Activated T-helper 1 cell treated with anti-CD3 and anti-CD28 coated beads, Interleukin-12 subunit alpha, Interleukin-12 subunit beta, Interleukin-2, Interleukin-4 antibody, amounts not matched to agents 30 ng/mL and 10 ng/mL and 1 ng/mL, durations not matched to agents 14 hours and 24 hours and 36 hours (primary cell): Measurements from ENCODE around the gene SMTN. TPM values are rescaled to one million over a fixed set of nuclear protein-coding genes. Genes with fewer than 3 reads are reported as not detected.
"Not testable (repeated sequence)": the region's sequence is repeated elsewhere in the genome, so short reads cannot be mapped to it uniquely, and the experiment has no call there.

Experiments used
- DNase-seq: peaks from one replicate; pipeline ENCODE4 v3.0.0; 2021; ENCODE audit warnings: low spot score
- H3K27ac Mint-ChIP-seq: one replicate; pipeline ENCODE4 v1.8.0; 2021; ENCODE audit warnings: mild to moderate bottlenecking, mixed read lengths
- H3K27me3 Mint-ChIP-seq: one replicate; pipeline ENCODE4 v1.8.0; 2022; ENCODE audit warnings: mild to moderate bottlenecking, moderate library complexity, mixed read lengths; ENCODE audit not compliant: insufficient read depth
- H3K36me3 Mint-ChIP-seq: one replicate; pipeline ENCODE4 v1.8.0; 2021; ENCODE audit warnings: low read depth, mixed read lengths
- H3K4me1 Mint-ChIP-seq: one replicate; pipeline ENCODE4 v1.8.0; 2021; ENCODE audit warnings: low read depth, mixed read lengths
- H3K4me3 Mint-ChIP-seq: one replicate; pipeline ENCODE4 v1.8.0; 2021; ENCODE audit warnings: mild to moderate bottlenecking, moderate library complexity, mixed read lengths
- H3K9me3 Mint-ChIP-seq: one replicate; pipeline ENCODE4 v1.8.0; 2021; ENCODE audit warnings: mixed read lengths
- intact Hi-C: fragments of 100-400 bp; cut with micrococcal nuclease; formaldehyde crosslinking; loops from one replicate; pipeline ENCODE4 v1.15.1; 2024
- total RNA-seq: library from RNA; stranded (reverse); gene quantifications from 2 replicates; pipeline ENCODE4 v1.2.3, GENCODE V29; 2022

The SMTN gene
- total RNA-seq, 1 donor from 2014 or later, result 13.7 TPM

- Mint-ChIP-seq H3K4me1 (no peaks in the 10 kb centered on the region), H3K36me3 (no peaks in the 10 kb centered on the region), H3K27ac (no peak overlapping the region), H3K27me3 (no peaks in the 10 kb centered on the region), H3K9me3 (no peaks in the 10 kb centered on the region), H3K4me3 (no peak overlapping the region)
- no peak for DNase-seq
- intact Hi-C loops, result no loop called here
Observed at GRCh38 chr22:31055635-31056159, 25.4 kb upstream of the SMTN start.

GRCh38 chr22:31056986-31057599 is 24.0 kb upstream of the SMTN start:
- no peak for DNase-seq
- intact Hi-C loops, result no loop called here
- no peaks in the 10 kb centered on the region for H3K36me3 Mint-ChIP-seq
- no peaks in the 10 kb centered on the region for H3K27me3 Mint-ChIP-seq
- H3K9me3 Mint-ChIP-seq, result no peaks in the 10 kb centered on the region
- H3K27ac Mint-ChIP-seq, result no peak overlapping the region
- no peak overlapping the region for H3K4me3 Mint-ChIP-seq
- no peaks in the 10 kb centered on the region for H3K4me1 Mint-ChIP-seq

DNA sequence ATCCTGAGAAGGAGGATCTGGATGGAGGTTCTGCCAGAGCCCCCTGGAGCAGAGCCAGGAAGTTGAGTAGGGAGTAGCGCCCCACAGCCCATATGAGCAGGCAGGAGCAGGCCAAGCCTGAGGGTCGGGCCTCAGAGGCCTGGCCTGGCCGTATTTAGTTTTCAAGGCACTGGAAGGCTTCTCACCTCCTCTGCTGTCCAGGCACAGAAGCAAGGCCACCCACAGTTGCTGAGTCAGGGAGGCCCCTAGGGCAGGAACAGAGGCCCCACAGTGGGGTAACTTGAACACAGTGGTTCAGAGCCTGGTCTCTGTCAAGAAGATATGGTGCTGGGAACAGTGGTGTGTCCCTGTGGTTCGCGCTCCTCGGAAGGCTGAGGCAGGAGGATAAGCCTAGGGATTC is 21.5 kb upstream of the SMTN start:
- H3K9me3 Mint-ChIP-seq, result not testable (repeated sequence)

GRCh38 chr22:31062566-31063230 is 18.4 kb upstream of the SMTN start:
- Mint-ChIP-seq H3K4me3 (no peak overlapping the region), H3K27ac (no peak overlapping the region), H3K9me3 (no peaks in the 10 kb centered on the region), H3K4me1 (no peaks in the 10 kb centered on the region), H3K27me3 (peaks cover 2% of the 10 kb centered on the region), H3K36me3 (no peaks in the 10 kb centered on the region)
- no peak for DNase-seq
- intact Hi-C loops, result no loop called here

More for the DNA sequence above, 21.5 kb upstream of the SMTN start:
- H3K36me3 Mint-ChIP-seq, DNase-seq, intact Hi-C loops, H3K27me3 Mint-ChIP-seq, H3K4me3 Mint-ChIP-seq, H3K27ac Mint-ChIP-seq, H3K4me1 Mint-ChIP-seq: not testable (repeated sequence)

DNA sequence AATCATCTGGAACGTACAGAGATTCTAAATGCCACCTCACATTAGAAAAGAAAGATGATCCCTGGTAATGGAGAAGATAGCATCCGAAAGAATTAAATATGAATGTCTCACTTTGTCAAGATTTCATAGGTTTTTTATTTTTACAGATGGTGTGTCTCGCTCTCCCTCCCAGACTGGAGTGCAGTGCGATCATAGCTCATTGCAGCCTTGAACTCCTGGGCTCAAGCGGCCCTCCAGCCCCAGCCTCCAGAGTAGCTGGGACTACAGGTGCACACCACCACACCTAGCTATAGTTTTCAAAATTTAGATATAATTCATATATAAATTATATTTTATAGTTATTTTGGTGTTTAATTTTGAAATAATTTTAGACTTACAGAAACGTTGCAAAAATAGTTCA is 16.7 kb upstream of the SMTN start:
- Mint-ChIP-seq H3K36me3 (no peaks in the 10 kb centered on the region), H3K4me3 (no peak overlapping the region), H3K27me3 (peaks cover 2% of the 10 kb centered on the region), H3K27ac (no peak overlapping the region), H3K9me3 (no peaks in the 10 kb centered on the region), H3K4me1 (no peaks in the 10 kb centered on the region)
- intact Hi-C loops, result no loop called here
- no peak for DNase-seq

- Mint-ChIP-seq H3K4me1 (no peaks in the 10 kb centered on the region), H3K4me3 (no peak overlapping the region), H3K9me3 (no peaks in the 10 kb centered on the region), H3K36me3 (no peaks in the 10 kb centered on the region), H3K27ac (no peak overlapping the region), H3K27me3 (peaks cover 6% of the 10 kb centered on the region)
- DNase-seq, result no peak
- intact Hi-C loops, result no loop called here
Observed at GRCh38 chr22:31068970-31069369, 12.1 kb upstream of the SMTN start.

GRCh38 chr22:31069691-31070314 is 11.3 kb upstream of the SMTN start:
- intact Hi-C loops, DNase-seq, H3K4me1 Mint-ChIP-seq, H3K4me3 Mint-ChIP-seq, H3K36me3 Mint-ChIP-seq, H3K9me3 Mint-ChIP-seq, H3K27ac Mint-ChIP-seq, H3K27me3 Mint-ChIP-seq: not testable (repeated sequence)

- H3K27ac Mint-ChIP-seq, H3K4me1 Mint-ChIP-seq, H3K9me3 Mint-ChIP-seq, H3K36me3 Mint-ChIP-seq, H3K27me3 Mint-ChIP-seq, H3K4me3 Mint-ChIP-seq, intact Hi-C loops, DNase-seq: not testable (repeated sequence)
Observed at GRCh38 chr22:31073125-31073524, 8.0 kb upstream of the SMTN start.

DNA sequence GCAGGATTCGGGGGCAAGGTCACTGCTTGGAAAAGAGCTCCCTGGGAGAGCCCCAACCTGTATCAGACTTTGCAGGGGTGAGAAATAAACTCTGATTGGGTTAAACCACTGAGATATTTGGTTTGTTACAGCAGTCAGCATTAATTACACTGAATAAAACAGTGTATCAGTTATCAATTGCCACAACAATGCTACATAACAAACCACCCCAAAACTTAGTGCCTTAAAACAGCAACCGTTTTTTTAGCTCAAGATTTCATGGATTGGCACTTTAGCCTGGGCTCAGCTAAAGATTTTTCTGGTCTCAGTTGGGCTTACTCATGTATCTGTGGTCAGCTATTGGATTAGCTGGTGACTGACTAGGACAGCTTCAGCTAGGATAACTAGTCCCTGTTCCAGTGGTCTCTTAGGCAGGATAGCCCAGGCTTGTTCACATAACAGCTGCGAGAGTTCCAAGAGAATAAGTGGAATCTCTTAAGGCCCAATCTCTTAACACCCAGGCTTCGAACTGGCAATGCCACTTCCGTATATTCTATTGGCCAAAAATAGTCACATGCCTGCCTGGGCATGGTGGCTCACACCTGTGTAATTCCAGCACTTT is 7.5 kb upstream of the SMTN start:
- H3K4me1 Mint-ChIP-seq, H3K9me3 Mint-ChIP-seq, H3K27ac Mint-ChIP-seq, H3K4me3 Mint-ChIP-seq, DNase-seq, intact Hi-C loops, H3K36me3 Mint-ChIP-seq, H3K27me3 Mint-ChIP-seq: not testable (repeated sequence)

GRCh38 chr22:31075961-31076360 is 5.2 kb upstream of the SMTN start:
- intact Hi-C loops, result no loop called here
- Mint-ChIP-seq H3K9me3 (no peaks in the 10 kb centered on the region), H3K4me3 (no peak overlapping the region), H3K4me1 (peaks cover 5% of the 10 kb centered on the region), H3K27ac (no peak overlapping the region), H3K36me3 (no peaks in the 10 kb centered on the region), H3K27me3 (peaks cover 4% of the 10 kb centered on the region)
- DNase-seq, result no peak

DNA sequence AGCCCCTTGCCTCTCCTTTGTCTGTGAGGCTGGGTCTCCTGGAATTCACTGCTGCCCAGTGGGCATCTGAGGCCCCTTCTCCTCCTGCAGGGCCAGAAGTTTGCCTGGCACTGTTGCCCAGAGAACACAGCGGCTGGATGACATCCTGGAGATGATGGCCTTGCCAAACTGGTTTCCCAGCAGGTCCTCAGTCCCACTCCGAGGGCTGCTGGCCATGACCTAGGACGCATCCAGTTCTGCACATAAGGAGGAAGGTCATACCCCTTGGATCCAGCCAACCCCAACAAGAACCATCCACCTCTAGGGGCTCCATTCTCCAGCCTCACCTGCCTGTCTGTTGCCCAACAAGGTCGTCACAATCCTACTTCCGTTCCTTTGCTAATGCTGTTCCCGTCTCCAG is 3.4 kb upstream of the SMTN start:
- H3K36me3 Mint-ChIP-seq, result no peaks in the 10 kb centered on the region
- no peak overlapping the region for H3K27ac Mint-ChIP-seq
- H3K9me3 Mint-ChIP-seq, result no peaks in the 10 kb centered on the region
- H3K27me3 Mint-ChIP-seq, result peaks cover under 1% of the 10 kb centered on the region
- DNase-seq, result no peak
- H3K4me3 Mint-ChIP-seq, result no peak overlapping the region
- intact Hi-C loops, result no loop called here
- H3K4me1 Mint-ChIP-seq, result peaks cover 21% of the 10 kb centered on the region

GRCh38 chr22:31078389-31078788 is 2.7 kb upstream of the SMTN start:
- intact Hi-C loops, H3K9me3 Mint-ChIP-seq, H3K27me3 Mint-ChIP-seq, H3K36me3 Mint-ChIP-seq, DNase-seq, H3K27ac Mint-ChIP-seq, H3K4me3 Mint-ChIP-seq: not testable (repeated sequence)
- H3K4me1 Mint-ChIP-seq, result peaks cover 28% of the 10 kb centered on the region

- no peaks in the 10 kb centered on the region for H3K27me3 Mint-ChIP-seq
- intact Hi-C loops, result no loop called here
- no peak overlapping the region for H3K27ac Mint-ChIP-seq
- no peak for DNase-seq
- H3K4me1 Mint-ChIP-seq, result peaks cover 36% of the 10 kb centered on the region
- H3K9me3 Mint-ChIP-seq, result no peaks in the 10 kb centered on the region
- H3K4me3 Mint-ChIP-seq, result no peak overlapping the region
- no peaks in the 10 kb centered on the region for H3K36me3 Mint-ChIP-seq
Observed at GRCh38 chr22:31079095-31079642, 1.9 kb upstream of the SMTN start.
